GM18511 (cell line): ENCODE results near the gene TIAL1.
"Not testable (repeated sequence)": the region's sequence is repeated elsewhere in the genome, so short reads cannot be mapped to it uniquely, and the experiment has no call there.

ENCODE experiments used
- ATAC-seq: cut with Tn5 transposase; IDR thresholded peaks from one replicate; pipeline ENCODE4 v1.9.1; 2021; ENCODE audit warnings: mild to moderate bottlenecking, moderate library complexity; ENCODE audit not compliant: unreplicated experiment

TIAL1 gene

GRCh38 chr10:119614686-119615085 lies 17.9 kb upstream of the TIAL1 start:
- no peak for ATAC-seq

GRCh38 chr10:119613741-119614140 lies 17.0 kb upstream of the TIAL1 start:
- no peak for ATAC-seq

- ATAC-seq: no peak
These were observed 14.7 kb upstream of the TIAL1 start for GRCh38 chr10:119611433-119611832.

- ATAC-seq: no peak
These were observed 12.8 kb upstream of the TIAL1 start for GRCh38 chr10:119609516-119609915.

- no peak for ATAC-seq
These were observed 11.8 kb upstream of the TIAL1 start for GRCh38 chr10:119608316-119609155.

GRCh38 chr10:119604468-119604867 lies 7.7 kb upstream of the TIAL1 start:
- ATAC-seq: no peak

GRCh38 chr10:119602241-119603095 lies 5.7 kb upstream of the TIAL1 start:
- no peak for ATAC-seq

GRCh38 chr10:119598397-119598796 lies 1.6 kb upstream of the TIAL1 start:
- ATAC-seq: no peak

- ATAC-seq: peak; percentile 28
These were observed 832 bp upstream of the TIAL1 start for GRCh38 chr10:119597405-119598186.

GRCh38 chr10:119595676-119596515 lies 868 bp downstream of the TIAL1 start:
- peak; percentile 11 for ATAC-seq

GRCh38 chr10:119595134-119595675 lies 1.6 kb downstream of the TIAL1 start:
- ATAC-seq: no peak

GRCh38 chr10:119588071-119588470 lies 8.7 kb downstream of the TIAL1 start:
- ATAC-seq: no peak

- no peak for ATAC-seq
These were observed 18.4 kb downstream of the TIAL1 start for GRCh38 chr10:119578355-119578754.

- ATAC-seq: no peak
These were observed 20.8 kb downstream of the TIAL1 start for GRCh38 chr10:119575991-119576390.

- no peak for ATAC-seq
These were observed 21.3 kb downstream of the TIAL1 start for GRCh38 chr10:119575506-119575905.

- peak; percentile 71 for ATAC-seq
These were observed 28.8 kb downstream of the TIAL1 start for GRCh38 chr10:119567978-119568377.

- no peak for ATAC-seq
These were observed 34.7 kb downstream of the TIAL1 start for GRCh38 chr10:119562097-119562496.

- ATAC-seq: not testable (repeated sequence)
These were observed 37.3 kb downstream of the TIAL1 start for GRCh38 chr10:119559511-119559910.

- ATAC-seq: not testable (repeated sequence)
These were observed 40.7 kb downstream of the TIAL1 start for GRCh38 chr10:119556081-119556480.
